ENCODE results near the gene ATP6V1F. TPM values are rescaled to one million over a fixed set of nuclear protein-coding genes. Genes with fewer than 3 reads are reported as not detected.

Gene ATP6V1F
- total and polyA plus RNA-seq, 8 donors = 2.0 to 282 (median 67.7) TPM

DNA sequence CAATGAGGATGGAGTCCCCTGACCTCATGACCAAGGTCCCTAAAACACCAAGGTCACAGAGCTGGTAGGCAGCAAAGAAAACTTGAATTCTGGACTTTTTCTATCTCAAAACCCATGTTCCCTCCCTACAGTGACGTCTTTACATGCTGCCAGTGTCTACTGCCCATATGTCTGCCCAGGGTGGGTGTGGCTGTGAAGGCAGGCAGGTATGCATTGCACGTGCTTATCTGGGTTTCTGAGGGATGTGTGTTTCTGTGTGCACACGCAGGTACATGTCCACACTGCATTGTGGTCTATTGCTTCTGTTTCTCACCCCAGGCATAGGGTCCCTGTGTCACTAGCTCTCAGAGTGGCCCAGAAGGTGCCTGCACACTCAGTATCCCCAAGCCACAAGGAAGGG lies 13.5 kb downstream of the ATP6V1F start:
- Histone ChIP-seq H3K36me3 (no peaks in the 10 kb centered on the region), H3K4me3 (no peak overlapping the region), H3K9me3 (no peaks in the 10 kb centered on the region), H3K4me1 (peaks cover 0 to 5% (median 0%) of the 10 kb centered on the region in 4 donors), H3K27ac (no peak overlapping the region), H3K27me3 (peaks cover 0 to 3% (median 0%) of the 10 kb centered on the region in 3 donors)
- intact Hi-C loops (cut with DNase I; ENCODE audit: low total_unique reads) = no loop called here
- WGBS, 5 donors = 18 to 47% (median 37%) methylated on average over 3 of the region's 3 CpGs
- TF ChIP-seq, protein P1, sequence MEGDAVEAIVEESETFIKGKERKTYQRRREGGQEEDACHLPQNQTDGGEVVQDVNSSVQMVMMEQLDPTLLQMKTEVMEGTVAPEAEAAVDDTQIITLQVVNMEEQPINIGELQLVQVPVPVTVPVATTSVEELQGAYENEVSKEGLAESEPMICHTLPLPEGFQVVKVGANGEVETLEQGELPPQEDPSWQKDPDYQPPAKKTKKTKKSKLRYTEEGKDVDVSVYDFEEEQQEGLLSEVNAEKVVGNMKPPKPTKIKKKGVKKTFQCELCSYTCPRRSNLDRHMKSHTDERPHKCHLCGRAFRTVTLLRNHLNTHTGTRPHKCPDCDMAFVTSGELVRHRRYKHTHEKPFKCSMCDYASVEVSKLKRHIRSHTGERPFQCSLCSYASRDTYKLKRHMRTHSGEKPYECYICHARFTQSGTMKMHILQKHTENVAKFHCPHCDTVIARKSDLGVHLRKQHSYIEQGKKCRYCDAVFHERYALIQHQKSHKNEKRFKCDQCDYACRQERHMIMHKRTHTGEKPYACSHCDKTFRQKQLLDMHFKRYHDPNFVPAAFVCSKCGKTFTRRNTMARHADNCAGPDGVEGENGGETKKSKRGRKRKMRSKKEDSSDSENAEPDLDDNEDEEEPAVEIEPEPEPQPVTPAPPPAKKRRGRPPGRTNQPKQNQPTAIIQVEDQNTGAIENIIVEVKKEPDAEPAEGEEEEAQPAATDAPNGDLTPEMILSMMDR (IDR thresholded peaks at IDR 0.05) = no peak
- TF ChIP-seq POLR2AphosphoS5 (IDR thresholded peaks at IDR 0.05) (no peak), POLR2A (IDR thresholded peaks at IDR 0.05) (no peak), EP300 (IDR thresholded peaks at IDR 0.05) (no peak)
- DNase-seq = peak in 1 of 2 donors; percentile 67

DNA sequence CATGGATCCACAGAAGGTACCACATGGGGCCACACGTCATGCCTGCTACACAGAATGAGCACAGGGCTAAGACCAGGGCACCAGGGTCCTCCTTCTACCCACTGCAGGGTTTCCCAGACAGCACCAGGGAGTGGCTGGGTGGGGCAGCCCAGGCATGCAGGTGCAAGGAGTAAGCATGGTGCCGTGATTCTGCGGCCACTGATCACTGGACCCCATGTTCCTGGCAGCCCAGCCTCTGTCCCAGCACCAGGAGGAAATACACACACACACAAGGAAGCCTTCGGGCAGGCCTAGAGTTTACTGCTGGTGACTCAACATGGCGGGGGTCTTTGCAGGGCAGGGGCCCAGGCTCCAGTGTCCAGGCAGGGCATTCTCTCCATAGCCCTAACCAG lies 13.9 kb downstream of the ATP6V1F start:
- intact Hi-C loops (cut with DNase I; ENCODE audit: low total_unique reads) = no loop called here
- no peaks in the 10 kb centered on the region for H3K9me3 ChIP-seq
- H3K27me3 ChIP-seq = peaks cover 0 to 3% (median 0%) of the 10 kb centered on the region in 3 donors
- H3K4me3 ChIP-seq = no peak overlapping the region
- 40 to 63% (median 59%) methylated on average over 1 to 5 of the region's 5 CpGs; no CpG with 5 or more reads in 1 of the 5 donors for WGBS, 5 donors
- DNase-seq = peak in 1 of 2 donors; percentile 54
- TF ChIP-seq, protein P1 (IDR thresholded peaks at IDR 0.05) = no peak
- TF ChIP-seq EP300 (IDR thresholded peaks at IDR 0.05) (no peak), POLR2A (IDR thresholded peaks at IDR 0.05) (no peak), POLR2AphosphoS5 (IDR thresholded peaks at IDR 0.05) (no peak)
- no peaks in the 10 kb centered on the region for H3K36me3 ChIP-seq
- no peak overlapping the region for H3K27ac ChIP-seq
- peaks cover 0 to 5% (median 0%) of the 10 kb centered on the region in 4 donors for H3K4me1 ChIP-seq

DNA sequence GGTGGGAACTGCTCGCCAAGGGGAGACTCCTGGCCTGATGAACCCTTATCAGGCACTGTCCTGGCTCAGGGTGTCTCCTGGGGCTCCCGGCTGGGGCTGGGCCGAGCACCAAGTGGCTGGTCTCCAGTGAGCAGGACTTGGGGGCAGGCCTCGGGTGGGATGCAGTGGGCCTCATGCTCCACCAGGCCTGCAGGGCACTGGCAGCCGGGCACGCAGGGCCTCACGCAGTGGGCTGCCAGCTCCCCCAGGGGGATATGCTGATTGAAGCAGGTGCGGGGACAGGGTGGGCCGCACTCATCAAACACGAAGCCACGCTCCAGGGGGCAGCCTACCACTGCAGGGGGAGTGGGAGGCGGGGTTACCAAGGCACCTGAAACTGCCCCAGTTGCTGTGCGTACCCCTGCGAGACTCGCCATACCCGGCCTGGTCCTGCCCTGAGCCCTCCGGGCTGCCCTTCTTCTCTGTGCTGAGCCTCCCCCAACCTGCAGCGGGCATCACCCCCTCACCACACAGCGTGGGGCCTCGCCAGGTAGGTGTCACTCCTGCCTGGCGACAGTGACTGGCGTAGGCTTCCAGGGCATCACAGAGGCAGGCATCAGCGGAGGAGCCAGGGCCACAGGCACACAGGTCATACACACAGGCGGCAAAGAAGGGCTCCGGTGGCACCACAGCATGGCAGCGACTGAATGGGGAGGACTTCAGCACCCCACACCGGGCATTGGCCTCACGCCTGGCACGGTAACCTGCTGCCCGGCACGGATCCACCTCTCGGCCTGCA lies 14.5 kb downstream of the ATP6V1F start:
- intact Hi-C loops (cut with DNase I; ENCODE audit: low total_unique reads) = no loop called here
- DNase-seq = no peak
- no peaks in the 10 kb centered on the region for H3K9me3 ChIP-seq
- no peak overlapping the region for H3K27ac ChIP-seq
- TF ChIP-seq POLR2AphosphoS5 (IDR thresholded peaks at IDR 0.05) (no peak), POLR2A (IDR thresholded peaks at IDR 0.05) (no peak), EP300 (IDR thresholded peaks at IDR 0.05) (no peak)
- TF ChIP-seq, protein P1 (IDR thresholded peaks at IDR 0.05) = no peak
- no peak overlapping the region for H3K4me3 ChIP-seq
- H3K36me3 ChIP-seq = no peaks in the 10 kb centered on the region
- peaks cover 0 to 5% (median 0%) of the 10 kb centered on the region in 4 donors for H3K4me1 ChIP-seq
- WGBS, 5 donors = 93 to 97% (median 94%) methylated on average over 16 to 32 of the region's 32 CpGs
- peaks cover 0 to 3% (median 0%) of the 10 kb centered on the region in 3 donors for H3K27me3 ChIP-seq

DNA sequence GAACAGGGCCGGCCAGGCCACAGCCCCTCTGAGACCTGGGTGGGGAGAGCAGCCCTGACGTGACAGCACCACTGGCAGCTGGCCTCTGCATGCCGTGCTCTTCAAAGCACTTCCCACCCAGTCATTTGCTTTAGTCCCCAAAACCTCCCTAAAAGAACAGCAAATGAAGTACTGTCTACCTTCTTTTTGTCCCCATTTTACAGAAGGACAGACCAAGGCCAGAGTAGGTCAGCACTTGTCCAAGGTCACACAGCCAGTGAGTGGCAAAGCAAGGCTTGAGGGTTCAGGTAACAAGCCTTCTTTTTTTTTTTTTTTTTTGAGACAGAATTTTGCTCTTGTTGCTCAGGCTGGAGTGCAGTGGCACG lies 15.1 kb downstream of the ATP6V1F start:
- DNase-seq = no peak

More for the DNA sequence above, 15.1 kb downstream of the ATP6V1F start:
- no peak overlapping the region for H3K27ac ChIP-seq
- no peaks in the 10 kb centered on the region for H3K9me3 ChIP-seq
- no peak overlapping the region for H3K4me3 ChIP-seq
- TF ChIP-seq POLR2AphosphoS5 (IDR thresholded peaks at IDR 0.05) (no peak), POLR2A (IDR thresholded peaks at IDR 0.05) (no peak), EP300 (IDR thresholded peaks at IDR 0.05) (no peak)
- TF ChIP-seq, protein P1 (IDR thresholded peaks at IDR 0.05) = no peak
- intact Hi-C loops (cut with DNase I; ENCODE audit: low total_unique reads) = no loop called here
- peaks cover 0 to 3% (median 0%) of the 10 kb centered on the region in 3 donors for H3K27me3 ChIP-seq
- H3K4me1 ChIP-seq = peaks cover 0 to 5% (median 0%) of the 10 kb centered on the region in 4 donors
- WGBS, 5 donors = 66 to 92% (median 80%) methylated on average over 4 of the region's 4 CpGs
- no peaks in the 10 kb centered on the region for H3K36me3 ChIP-seq

Measured in stomach (tissue), 9 donors.